H1 (cell line): ENCODE data around the gene FTL. TPM values are rescaled to one million over a fixed set of nuclear protein-coding genes. Genes with fewer than 3 reads are reported as not detected.

Experiments used
- GABPA ChIP-seq: IDR thresholded peaks from 2 replicates; pipeline ENCODE4 v1.6.1; 2011; ENCODE audit warnings: mild to moderate bottlenecking, low read length, moderate library complexity, borderline replicate concordance; ENCODE audit not compliant: insufficient read depth
- POLR2AphosphoS5 ChIP-seq: IDR thresholded peaks from 2 replicates; pipeline ENCODE4 v1.6.1; 2011; ENCODE audit warnings: low read depth, low read length
- SAP30 ChIP-seq: fragments of 300-600 bp; sonication (generic); IDR thresholded peaks from 2 replicates; pipeline ENCODE4 v1.7.1; 2012; ENCODE audit warnings: low read length, moderate library complexity, mild to moderate bottlenecking, inconsistent platforms; ENCODE audit not compliant: insufficient read depth, insufficient replicate concordance
- polyA plus RNA-seq, 7 experiments: library from polyadenylated mRNA; depleted of rRNA in 3 of 7; stranded (reverse) in 5 of 7; unstranded in 2 of 7; fragments of >200 nt in 5 of 7; fragments of 200-250 nt in 2 of 7; gene quantifications; 1 replicate in 5 of 7; 2 replicates in 1 of 7; 4 replicates in 1 of 7; pipeline versions ENCODE4 v1.2.1 to v1.2.3, GENCODE V29; 2011 to 2013; ENCODE audit warnings: missing spikeins in 2 of 7, mixed read lengths in 2 of 7
- total RNA-seq: library from RNA; stranded (reverse); fragmentation: NEBNext Ultra II Directional; extraction: Animal tissue kit (Norgen Biotek cat#: 25700); gene quantifications from 2 replicates; pipeline ENCODE4 v1.2.1, GENCODE V29; 2021
- TF ChIP-seq, protein P1 (sequence below): IDR thresholded peaks from 2 replicates; pipeline ENCODE4 v1.6.1; 2011; ENCODE audit warnings: low read length, improper control_type of control experiment

The FTL gene
- total and polyA plus RNA-seq, 2 of the 8 experiments (the other 6 are each of a cell fraction or from before 2014, with no cell fraction given) = 1,751 to 2,427 TPM

DNA sequence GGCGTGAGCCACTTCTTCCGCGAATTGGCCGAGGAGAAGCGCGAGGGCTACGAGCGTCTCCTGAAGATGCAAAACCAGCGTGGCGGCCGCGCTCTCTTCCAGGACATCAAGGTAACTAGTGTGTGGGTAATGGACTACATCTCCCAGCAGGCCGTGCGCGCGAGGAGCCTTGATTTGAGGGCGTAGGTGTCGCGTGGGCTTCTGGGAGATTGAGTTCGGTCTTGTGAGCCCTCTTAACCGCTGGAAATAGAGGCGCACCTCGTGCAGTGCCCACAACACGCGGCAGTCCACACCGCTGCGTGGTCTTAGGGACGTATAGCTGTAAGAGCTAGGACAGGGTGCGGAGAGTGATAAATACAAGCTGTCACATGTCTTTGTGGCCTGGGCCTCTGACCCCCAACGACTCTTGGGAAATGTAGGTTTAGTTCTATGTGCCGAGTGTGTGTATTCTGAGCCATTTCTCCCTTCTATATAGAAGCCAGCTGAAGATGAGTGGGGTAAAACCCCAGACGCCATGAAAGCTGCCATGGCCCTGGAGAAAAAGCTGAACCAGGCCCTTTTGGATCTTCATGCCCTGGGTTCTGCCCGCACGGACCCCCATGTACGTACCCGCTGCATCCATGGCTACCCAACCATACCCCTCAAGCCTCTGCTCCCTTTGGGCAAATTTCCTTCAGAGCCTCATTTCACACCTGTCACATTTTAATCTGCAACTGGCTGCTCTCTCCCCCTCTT is 864 bp downstream of the FTL start (continued):
- TF ChIP-seq GABPA (no peak), POLR2AphosphoS5 (peak; percentile 81), SAP30 (peak; percentile 65)
- TF ChIP-seq, protein P1, sequence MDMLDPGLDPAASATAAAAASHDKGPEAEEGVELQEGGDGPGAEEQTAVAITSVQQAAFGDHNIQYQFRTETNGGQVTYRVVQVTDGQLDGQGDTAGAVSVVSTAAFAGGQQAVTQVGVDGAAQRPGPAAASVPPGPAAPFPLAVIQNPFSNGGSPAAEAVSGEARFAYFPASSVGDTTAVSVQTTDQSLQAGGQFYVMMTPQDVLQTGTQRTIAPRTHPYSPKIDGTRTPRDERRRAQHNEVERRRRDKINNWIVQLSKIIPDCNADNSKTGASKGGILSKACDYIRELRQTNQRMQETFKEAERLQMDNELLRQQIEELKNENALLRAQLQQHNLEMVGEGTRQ = 0 out of 2 replicates have a peak, but pooled peaks have one; percentile 30
- TF ChIP-seq, all 59 proteins: peak for 11
